NCI-H146 treated with DMSO at 0.1 percent for 48 hours (cell line): ENCODE data around the gene MGMT.

Experiments
- DNase-seq: peaks from one replicate; lab custom pipeline; 2025; ENCODE audit not compliant: unreplicated experiment; lab: John Stamatoyannopoulos, UW

MGMT gene

GRCh38 chr10:129581827-129582411 is 114.9 kb downstream of the MGMT start:
- DNase-seq: no peak

- DNase-seq: no peak
These were observed 116.8 kb downstream of the MGMT start for GRCh38 chr10:129583831-129584230.

- DNase-seq: no peak
These were observed 119.9 kb downstream of the MGMT start for GRCh38 chr10:129586898-129587443.

GRCh38 chr10:129589546-129589945 is 122.5 kb downstream of the MGMT start:
- DNase-seq: no peak

- no peak for DNase-seq
These were observed 126.9 kb downstream of the MGMT start for GRCh38 chr10:129593953-129594352.

- DNase-seq: no peak
These were observed 127.8 kb downstream of the MGMT start for GRCh38 chr10:129594811-129595210.

- DNase-seq: no peak
These were observed 131.4 kb downstream of the MGMT start for GRCh38 chr10:129598413-129598812.

- no peak for DNase-seq
These were observed 132.1 kb downstream of the MGMT start for GRCh38 chr10:129599160-129599559.

GRCh38 chr10:129601737-129602136 is 134.7 kb downstream of the MGMT start:
- no peak for DNase-seq

GRCh38 chr10:129602938-129603535 is 136.0 kb downstream of the MGMT start:
- no peak for DNase-seq

- DNase-seq: no peak
These were observed 137.4 kb downstream of the MGMT start for GRCh38 chr10:129604333-129605032.

GRCh38 chr10:129605266-129605985 is 138.4 kb downstream of the MGMT start:
- no peak for DNase-seq

- no peak for DNase-seq
These were observed 139.0 kb downstream of the MGMT start for GRCh38 chr10:129605986-129606518.

GRCh38 chr10:129607607-129608109 is 140.6 kb downstream of the MGMT start:
- DNase-seq: no peak

- DNase-seq: no peak
These were observed 141.6 kb downstream of the MGMT start for GRCh38 chr10:129608653-129609052.

- DNase-seq: no peak
These were observed 142.5 kb downstream of the MGMT start for GRCh38 chr10:129609551-129609950.

GRCh38 chr10:129612481-129613109 is 145.6 kb downstream of the MGMT start:
- DNase-seq: no peak

GRCh38 chr10:129613377-129613980 is 146.4 kb downstream of the MGMT start:
- no peak for DNase-seq

- DNase-seq: no peak
These were observed 147.3 kb downstream of the MGMT start for GRCh38 chr10:129614341-129614740.

GRCh38 chr10:129615381-129615780 is 148.3 kb downstream of the MGMT start:
- DNase-seq: no peak
